Adrenal gland (tissue), 12 donors: Measurements from ENCODE around the gene PLA2G4E. TPM values are rescaled to one million over a fixed set of nuclear protein-coding genes. Genes with fewer than 3 reads are reported as not detected.

Experiments
- DNase-seq, 7 donors: peaks; one replicate each; pipeline ENCODE4 v3.0.0-alpha.2; 2019 to 2020
- H3K27ac ChIP-seq, 5 donors: fragments of 200-600 bp; sonication (generic) in 4 of 5; 1 replicate in 3 of 5; 2 replicates in 2 of 5; pipeline versions ENCODE4 v1.5.1 to v1.8.0; 2016 to 2020; ENCODE audit warnings: mild to moderate bottlenecking in 1 of 5
- H3K27me3 ChIP-seq: fragments of 200-600 bp; 2 replicates; pipeline ENCODE4 v1.8.0; 2021
- H3K36me3 ChIP-seq, 2 donors: fragments of 200-600 bp; replicated peaks in 1 of 2; 1 replicate in 1 of 2; 2 replicates in 1 of 2; pipeline versions ENCODE4 v1.5.1 to v1.8.0; 2018 to 2022
- H3K4me1 ChIP-seq, 2 donors: fragments of 200-600 bp; replicated peaks in 1 of 2; 1 replicate in 1 of 2; 2 replicates in 1 of 2; pipeline versions ENCODE4 v1.5.1 to v1.8.0; 2018 to 2021
- H3K4me3 ChIP-seq, 4 donors: fragments of 200-600 bp; sonication (generic) in 3 of 4; one replicate each; pipeline ENCODE4 v1.5.1; 2016 to 2018
- H3K9me3 ChIP-seq, 3 donors: fragments of 200-600 bp; sonication (generic) in 1 of 3; replicated peaks in 1 of 3; 1 replicate in 2 of 3; 2 replicates in 1 of 3; pipeline versions ENCODE4 v1.5.1 to v1.8.0; 2016 to 2021
- POLR2A ChIP-seq, 2 donors: fragments of 450-650 bp; IDR thresholded peaks; one replicate each; pipeline ENCODE4 v1.6.1; 2017; ENCODE audit warnings: antibody characterized with exemption in 2 of 2, mild to moderate bottlenecking in 2 of 2, moderate library complexity in 1 of 2
- WGBS, 4 donors: extraction: QIAGEN DNeasy Blood & Tissue Kit in 2 of 4; methylation state at CpG; one replicate each; pipeline versions ENCODE4 v1.1.5 to v1.1.7; 2013 to 2017; 5-methylcytosine and 5-hydroxymethylcytosine counted together
- intact Hi-C, 2 donors: fragments of 100-400 bp; cut with DNase I; formaldehyde crosslinking; loops; one replicate each; pipeline versions ENCODE4 v1.14.1 to v1.15.0; 2022 to 2023
- polyA plus RNA-seq, 3 donors: library from polyadenylated mRNA; stranded (reverse); fragments of 200-250 nt in 2 of 3; fragments of 350-450 nt in 1 of 3; fragmentation: Illumina TruSeq in 1 of 3; extraction: RNeasy Lipid Tissue Mini Kit (QIAGEN cat#74804) in 1 of 3; gene quantifications; one replicate each; pipeline ENCODE4 v1.2.3, GENCODE V29; 2013 to 2014
- total RNA-seq, 9 donors: library from RNA; depleted of rRNA in 4 of 9; stranded (reverse); fragments of >200 nt in 4 of 9; fragments of 120-200 nt in 1 of 9; fragmentation: NEBNext Ultra II Directional in 1 of 9; extraction: Animal tissue kit (Norgen Biotek cat#: 25700) in 1 of 9; gene quantifications; one replicate each; pipeline versions ENCODE4 v1.1.0 to v1.2.4, GENCODE V29; 2013 to 2023
- TF ChIP-seq, protein P1 (sequence below), 6 experiments: fragments of 450-650 bp in 4 of 6; fragments of 200-600 bp in 2 of 6; sonication (generic) in 1 of 6; IDR thresholded peaks; 1 replicate in 5 of 6; 2 replicates in 1 of 6; pipeline versions ENCODE4 v1.5.1 to v1.8.0; 2016 to 2021; ENCODE audit warnings: antibody characterized with exemption in 6 of 6, mild to moderate bottlenecking in 2 of 6, moderate library complexity in 1 of 6
- donor health status: healthy with polysubstance abuse.
- donor health status: Bipolar disorder and iron deficiency.
- donor health status: DM: yes; HTN: yes; CAD: no.
- donor health status: DM: no; HTN: no; CAD: no.
- donor health status: DM: no; HTN: no; CAD: no.
- donor health status: DM: yes; HTN: yes; CAD: no.

Gene PLA2G4E
- total and polyA plus RNA-seq, 12 donors: 0.03 to 1.1 (median 0.23) TPM; not detected in 8

DNA sequence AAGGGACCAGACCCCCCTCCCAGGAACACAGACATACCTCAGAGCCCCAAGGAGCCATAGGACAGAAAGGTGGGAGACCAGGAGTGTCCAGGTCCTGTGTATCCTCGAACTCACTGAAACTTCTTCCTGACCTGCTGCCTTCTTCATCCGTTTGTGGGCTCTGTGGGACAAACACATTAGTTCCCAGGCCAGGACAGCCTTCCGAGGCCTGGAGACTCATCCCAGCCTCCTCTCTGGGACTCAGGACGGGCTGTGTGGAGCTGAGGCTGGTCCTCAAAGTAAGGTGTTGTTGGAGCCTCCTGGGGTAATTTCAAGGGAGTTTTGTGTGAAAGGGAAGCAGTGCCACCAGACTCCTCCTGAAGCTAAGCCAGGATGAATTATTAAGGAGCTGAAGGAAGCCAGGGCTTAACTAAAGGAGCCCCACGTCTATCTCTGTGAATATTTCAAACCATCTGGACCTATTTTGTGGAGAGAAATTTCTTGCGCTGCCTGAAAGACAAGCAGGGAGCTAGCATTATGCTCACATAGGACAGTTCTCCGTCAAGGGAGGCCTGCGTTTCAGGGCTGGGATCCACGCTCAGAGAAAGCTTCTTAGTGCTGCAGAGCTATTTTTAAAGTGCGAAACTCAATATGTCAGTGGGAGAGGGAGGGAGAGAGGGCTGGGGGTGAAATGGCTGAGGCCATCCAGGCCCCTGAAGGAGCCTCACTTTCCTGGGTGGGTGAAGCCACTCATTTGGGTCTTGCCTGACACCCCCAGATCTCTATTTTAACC, 29.8 kb upstream of the PLA2G4E start:
- Histone ChIP-seq H3K4me1 (no peaks in the 10 kb centered on the region), H3K27me3 (no peaks in the 10 kb centered on the region), H3K9me3 (no peaks in the 10 kb centered on the region), H3K27ac (no peak overlapping the region), H3K36me3 (no peaks in the 10 kb centered on the region), H3K4me3 (no peak overlapping the region)
- no peak for TF ChIP-seq POLR2A (IDR thresholded peaks at IDR 0.05)
- TF ChIP-seq, protein P1, sequence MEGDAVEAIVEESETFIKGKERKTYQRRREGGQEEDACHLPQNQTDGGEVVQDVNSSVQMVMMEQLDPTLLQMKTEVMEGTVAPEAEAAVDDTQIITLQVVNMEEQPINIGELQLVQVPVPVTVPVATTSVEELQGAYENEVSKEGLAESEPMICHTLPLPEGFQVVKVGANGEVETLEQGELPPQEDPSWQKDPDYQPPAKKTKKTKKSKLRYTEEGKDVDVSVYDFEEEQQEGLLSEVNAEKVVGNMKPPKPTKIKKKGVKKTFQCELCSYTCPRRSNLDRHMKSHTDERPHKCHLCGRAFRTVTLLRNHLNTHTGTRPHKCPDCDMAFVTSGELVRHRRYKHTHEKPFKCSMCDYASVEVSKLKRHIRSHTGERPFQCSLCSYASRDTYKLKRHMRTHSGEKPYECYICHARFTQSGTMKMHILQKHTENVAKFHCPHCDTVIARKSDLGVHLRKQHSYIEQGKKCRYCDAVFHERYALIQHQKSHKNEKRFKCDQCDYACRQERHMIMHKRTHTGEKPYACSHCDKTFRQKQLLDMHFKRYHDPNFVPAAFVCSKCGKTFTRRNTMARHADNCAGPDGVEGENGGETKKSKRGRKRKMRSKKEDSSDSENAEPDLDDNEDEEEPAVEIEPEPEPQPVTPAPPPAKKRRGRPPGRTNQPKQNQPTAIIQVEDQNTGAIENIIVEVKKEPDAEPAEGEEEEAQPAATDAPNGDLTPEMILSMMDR (IDR thresholded peaks at IDR 0.05): no peak
- WGBS, 4 donors: 82 to 89% (median 84%) methylated on average over 10 of the region's 10 CpGs
- intact Hi-C loops: no loop called here
- no peak for DNase-seq

DNA sequence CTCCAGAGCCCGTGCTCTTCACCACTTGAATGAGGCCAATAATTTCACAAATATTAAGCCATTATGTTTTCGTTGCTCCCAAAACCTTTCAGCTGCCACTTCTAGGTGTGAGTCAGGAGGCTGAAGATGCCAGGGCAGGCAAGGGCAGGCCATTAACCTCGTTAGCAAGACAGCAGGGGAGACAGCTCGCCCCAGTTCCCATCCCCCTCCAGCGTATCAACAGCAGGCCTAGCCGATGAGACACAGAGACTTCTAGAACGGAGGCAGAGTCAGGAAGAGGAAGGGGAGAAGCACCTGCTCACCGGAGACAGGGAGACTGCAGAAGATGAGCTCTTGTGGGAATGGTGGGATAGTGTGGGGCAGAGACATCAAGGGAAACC, 28.0 kb upstream of the PLA2G4E start:
- no peaks in the 10 kb centered on the region for H3K27me3 ChIP-seq
- no peak overlapping the region for H3K27ac ChIP-seq
- no peaks in the 10 kb centered on the region for H3K36me3 ChIP-seq
- 74 to 82% (median 80%) methylated on average over 7 to 8 of the region's 8 CpGs for WGBS, 4 donors
- H3K4me1 ChIP-seq: no peaks in the 10 kb centered on the region
- DNase-seq: peak in 1 of 7 donors; percentile 10
- no peak overlapping the region for H3K4me3 ChIP-seq
- no peak for TF ChIP-seq POLR2A (IDR thresholded peaks at IDR 0.05)
- TF ChIP-seq, protein P1 (IDR thresholded peaks at IDR 0.05): no peak
- no peaks in the 10 kb centered on the region for H3K9me3 ChIP-seq
- intact Hi-C loops: no loop called here

DNA sequence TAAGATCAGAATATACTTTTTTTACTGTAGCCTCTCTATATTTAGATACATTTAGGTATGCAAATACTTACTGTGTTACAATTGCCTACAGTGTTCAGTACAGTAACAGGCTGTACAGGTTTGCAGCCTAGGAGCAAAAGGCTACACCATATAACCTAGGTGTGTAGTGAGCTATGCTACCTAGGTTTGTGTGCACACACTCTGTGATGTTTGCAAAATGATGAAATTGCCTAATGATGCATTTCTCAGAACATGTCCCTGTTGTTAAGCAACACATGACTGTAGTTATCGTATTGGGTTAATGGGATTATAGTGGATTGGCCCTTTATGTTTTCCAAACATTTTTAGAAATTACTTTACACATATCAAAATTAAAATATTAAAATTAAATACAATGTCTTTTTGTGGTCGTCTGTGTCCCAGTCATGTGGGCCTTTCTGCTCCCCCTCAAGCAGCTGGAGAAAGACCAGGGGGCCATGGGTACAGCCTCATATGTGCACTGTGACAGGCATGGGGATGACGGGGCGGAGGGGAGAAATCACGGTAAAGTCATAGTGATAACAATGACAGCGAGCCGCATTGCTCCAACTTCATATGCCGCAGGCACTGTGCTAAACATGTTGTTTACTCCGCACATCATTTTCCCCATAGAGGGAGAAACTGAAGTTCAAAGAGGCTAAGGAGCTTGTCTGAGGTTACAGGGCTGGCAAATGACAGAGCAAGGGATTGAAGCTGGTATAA, 27.4 kb upstream of the PLA2G4E start:
- no peaks in the 10 kb centered on the region for H3K9me3 ChIP-seq
- TF ChIP-seq POLR2A (IDR thresholded peaks at IDR 0.05): no peak
- TF ChIP-seq, protein P1 (IDR thresholded peaks at IDR 0.05): no peak
- no peaks in the 10 kb centered on the region for H3K36me3 ChIP-seq
- H3K4me3 ChIP-seq: no peak overlapping the region
- H3K27ac ChIP-seq: no peak overlapping the region
- intact Hi-C loops: no loop called here
- 87 to 94% (median 90%) methylated on average over 8 to 9 of the region's 9 CpGs for WGBS, 4 donors
- H3K27me3 ChIP-seq: no peaks in the 10 kb centered on the region
- peak in 2 of 7 donors; percentile 1 to 35 for DNase-seq
- H3K4me1 ChIP-seq: no peaks in the 10 kb centered on the region

DNA sequence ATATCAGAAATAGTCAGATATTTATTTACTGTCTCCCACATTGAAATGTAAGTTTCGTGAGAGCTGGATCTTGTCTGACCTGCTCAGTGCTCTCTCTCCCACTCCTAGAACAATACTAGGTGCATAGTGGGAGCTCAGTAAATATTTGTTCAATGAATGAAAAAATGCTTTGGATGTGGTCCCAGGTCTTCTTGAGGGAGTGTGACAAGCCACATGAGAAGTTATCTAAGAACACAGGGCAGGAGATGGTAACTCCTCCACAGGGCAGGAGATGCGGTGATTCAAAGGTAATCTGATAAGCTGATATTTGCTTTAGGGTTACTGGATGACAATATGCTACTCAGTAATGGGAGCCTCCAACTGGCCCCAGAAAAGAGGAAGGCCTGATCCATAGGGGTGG, 25.8 kb upstream of the PLA2G4E start:
- H3K27me3 ChIP-seq: no peaks in the 10 kb centered on the region
- intact Hi-C loops: no loop called here
- WGBS, 4 donors: 91 to 94% (median 92%) methylated on average over 2 of the region's 2 CpGs

More for the DNA sequence above, 25.8 kb upstream of the PLA2G4E start:
- peak in 1 of 7 donors; percentile 10 for DNase-seq
- TF ChIP-seq POLR2A (IDR thresholded peaks at IDR 0.05): no peak
- TF ChIP-seq, protein P1 (IDR thresholded peaks at IDR 0.05): no peak
- Histone ChIP-seq H3K4me3 (no peak overlapping the region), H3K9me3 (no peaks in the 10 kb centered on the region), H3K36me3 (no peaks in the 10 kb centered on the region), H3K4me1 (no peaks in the 10 kb centered on the region), H3K27ac (no peak overlapping the region)
